Non-pigmented ciliary epithelial cell (primary cell): ENCODE results near the gene PKHD1.

Source experiments
- DNase-seq: peaks from one replicate; pipeline ENCODE4 v3.0.0-alpha.2; 2010; ENCODE audit warnings: low read depth

Gene PKHD1

GRCh38 chr6:51792273-51793030 lies 295.0 kb downstream of the PKHD1 start:
- DNase-seq, result no peak

GRCh38 chr6:51790946-51791345 lies 296.5 kb downstream of the PKHD1 start:
- DNase-seq, result no peak

- DNase-seq, result no peak
These were observed 299.3 kb downstream of the PKHD1 start for GRCh38 chr6:51788121-51788520.

- no peak for DNase-seq
These were observed 308.7 kb downstream of the PKHD1 start for GRCh38 chr6:51778666-51779065.

- no peak for DNase-seq
These were observed 309.8 kb downstream of the PKHD1 start for GRCh38 chr6:51777618-51778017.

GRCh38 chr6:51775942-51776860 lies 311.2 kb downstream of the PKHD1 start:
- no peak for DNase-seq

- DNase-seq, result no peak
These were observed 319.3 kb downstream of the PKHD1 start for GRCh38 chr6:51768087-51768486.

GRCh38 chr6:51765230-51765629 lies 322.2 kb downstream of the PKHD1 start:
- no peak for DNase-seq

- no peak for DNase-seq
These were observed 333.8 kb downstream of the PKHD1 start for GRCh38 chr6:51753635-51754034.

- no peak for DNase-seq
These were observed 343.4 kb downstream of the PKHD1 start for GRCh38 chr6:51743999-51744398.

GRCh38 chr6:51740658-51741057 lies 346.8 kb downstream of the PKHD1 start:
- no peak for DNase-seq

GRCh38 chr6:51738614-51739013 lies 348.8 kb downstream of the PKHD1 start:
- no peak for DNase-seq

GRCh38 chr6:51737580-51738360 lies 349.6 kb downstream of the PKHD1 start:
- no peak for DNase-seq

- no peak for DNase-seq
These were observed 362.3 kb downstream of the PKHD1 start for GRCh38 chr6:51725155-51725554.

- no peak for DNase-seq
These were observed 367.1 kb downstream of the PKHD1 start for GRCh38 chr6:51720327-51720726.

GRCh38 chr6:51719297-51719696 lies 368.1 kb downstream of the PKHD1 start:
- no peak for DNase-seq

- DNase-seq, result no peak
These were observed 368.9 kb downstream of the PKHD1 start for GRCh38 chr6:51718533-51718932.

- DNase-seq, result no peak
These were observed 369.9 kb downstream of the PKHD1 start for GRCh38 chr6:51717477-51717876.

- no peak for DNase-seq
These were observed 375.5 kb downstream of the PKHD1 start for GRCh38 chr6:51711876-51712275.

GRCh38 chr6:51706086-51706485 lies 381.3 kb downstream of the PKHD1 start:
- DNase-seq, result no peak

- no peak for DNase-seq
These were observed 382.4 kb downstream of the PKHD1 start for GRCh38 chr6:51704932-51705540.

- DNase-seq, result no peak
These were observed 384.6 kb downstream of the PKHD1 start for GRCh38 chr6:51702851-51703250.
